ENCODE measurements around the gene SGSM2. TPM values are rescaled to one million over a fixed set of nuclear protein-coding genes. Genes with fewer than 3 reads are reported as not detected.

SGSM2 gene
- total RNA-seq, 4 donors from 2014 or later = 31.5 to 93.3 (median 63.7) TPM

DNA sequence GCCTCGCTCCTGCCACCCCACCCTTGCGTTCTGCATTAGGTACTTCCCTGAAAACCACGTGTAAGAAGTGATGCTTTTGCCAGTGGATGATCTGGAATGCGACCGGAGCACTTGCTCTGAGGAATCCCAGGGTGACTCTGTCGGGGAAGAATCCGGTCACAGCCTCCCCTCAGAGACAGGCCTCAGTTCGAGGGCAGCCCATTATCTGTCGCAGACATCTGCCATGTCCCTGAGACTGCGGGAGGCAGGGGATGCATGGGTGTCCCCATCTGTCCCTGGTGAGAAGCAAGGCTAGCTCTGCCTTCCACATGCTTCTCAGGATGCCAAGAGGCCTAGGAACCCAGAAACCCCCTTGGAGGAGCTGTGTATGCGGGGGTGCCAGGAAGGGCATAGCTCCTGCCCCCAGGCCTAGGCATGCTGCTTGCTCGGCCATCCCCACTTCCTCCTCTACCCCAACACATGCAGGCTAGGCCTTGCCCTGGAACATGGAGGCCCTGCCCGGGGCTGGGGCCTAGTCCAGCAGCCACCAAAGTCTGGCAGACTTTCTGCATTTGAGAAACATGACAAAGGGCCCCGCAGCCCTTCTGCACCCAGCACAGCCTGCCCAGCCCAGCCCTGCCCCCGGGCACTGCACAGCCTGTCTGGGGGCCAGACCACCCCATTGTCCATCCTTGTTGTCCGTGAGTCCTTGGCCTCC is 43.1 kb downstream of the SGSM2 start:
- Histone ChIP-seq H3K9me3 (no peaks in the 10 kb centered on the region), H3K4me1 (peaks cover 0 to 32% (median 3%) of the 10 kb centered on the region in 4 donors), H3K27ac (peak overlapping the region in 2 of 4 donors; percentile 5 to 34), H3K4me3 (no peak overlapping the region), H3K36me3 (peaks cover 0 to 70% (median 12%) of the 10 kb centered on the region in 3 donors), H3K27me3 (no peaks in the 10 kb centered on the region)
- DNase-seq (ENCODE audit: low spot score in 2 of 2) = no peak
- 61 to 81% methylated on average over 8 to 16 of the region's 16 CpGs for WGBS, 2 donors
- TF ChIP-seq, protein P1, sequence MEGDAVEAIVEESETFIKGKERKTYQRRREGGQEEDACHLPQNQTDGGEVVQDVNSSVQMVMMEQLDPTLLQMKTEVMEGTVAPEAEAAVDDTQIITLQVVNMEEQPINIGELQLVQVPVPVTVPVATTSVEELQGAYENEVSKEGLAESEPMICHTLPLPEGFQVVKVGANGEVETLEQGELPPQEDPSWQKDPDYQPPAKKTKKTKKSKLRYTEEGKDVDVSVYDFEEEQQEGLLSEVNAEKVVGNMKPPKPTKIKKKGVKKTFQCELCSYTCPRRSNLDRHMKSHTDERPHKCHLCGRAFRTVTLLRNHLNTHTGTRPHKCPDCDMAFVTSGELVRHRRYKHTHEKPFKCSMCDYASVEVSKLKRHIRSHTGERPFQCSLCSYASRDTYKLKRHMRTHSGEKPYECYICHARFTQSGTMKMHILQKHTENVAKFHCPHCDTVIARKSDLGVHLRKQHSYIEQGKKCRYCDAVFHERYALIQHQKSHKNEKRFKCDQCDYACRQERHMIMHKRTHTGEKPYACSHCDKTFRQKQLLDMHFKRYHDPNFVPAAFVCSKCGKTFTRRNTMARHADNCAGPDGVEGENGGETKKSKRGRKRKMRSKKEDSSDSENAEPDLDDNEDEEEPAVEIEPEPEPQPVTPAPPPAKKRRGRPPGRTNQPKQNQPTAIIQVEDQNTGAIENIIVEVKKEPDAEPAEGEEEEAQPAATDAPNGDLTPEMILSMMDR (IDR thresholded peaks at IDR 0.05) = no peak
- TF ChIP-seq EP300 (IDR thresholded peaks at IDR 0.05) (no peak), POLR2A (IDR thresholded peaks at IDR 0.05) (no peak)

DNA sequence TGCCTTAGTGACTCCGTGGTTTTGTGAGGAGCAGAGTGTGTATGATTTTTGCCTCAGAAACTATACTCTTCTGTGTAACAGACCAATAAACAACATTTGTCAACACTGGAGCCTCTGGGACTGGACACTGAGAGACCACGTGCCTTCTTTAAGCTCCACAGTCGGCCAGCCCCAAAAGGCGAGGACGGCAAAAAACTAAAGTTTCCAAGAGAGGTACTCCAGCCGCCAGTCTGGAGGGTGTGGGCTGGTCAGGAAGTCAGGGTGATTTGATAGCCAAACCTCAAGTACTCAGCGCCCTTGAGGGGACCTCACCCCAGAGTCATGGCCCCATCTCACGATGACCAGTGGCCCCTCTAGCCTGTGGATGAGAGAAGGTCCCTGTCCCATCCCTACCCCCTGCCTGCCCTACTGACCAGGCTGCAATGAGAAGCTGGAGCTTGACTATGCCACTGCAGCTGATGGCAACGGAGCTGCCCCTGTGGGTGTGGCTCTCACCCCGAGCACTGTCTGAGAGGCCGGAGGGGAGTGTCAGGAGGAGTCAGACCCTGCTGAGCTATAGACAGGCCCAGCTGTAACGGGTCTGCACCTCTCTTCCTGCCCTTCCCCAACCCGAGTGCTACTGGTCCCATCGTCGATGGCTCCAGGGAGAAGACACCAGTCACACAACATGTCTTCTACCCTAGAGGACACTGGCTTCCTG is 43.8 kb downstream of the SGSM2 start:
- peaks cover 0 to 39% (median 3%) of the 10 kb centered on the region in 4 donors for H3K4me1 ChIP-seq
- TF ChIP-seq, protein P1 (IDR thresholded peaks at IDR 0.05) = no peak
- no peak for TF ChIP-seq EP300 (IDR thresholded peaks at IDR 0.05)
- TF ChIP-seq POLR2A (IDR thresholded peaks at IDR 0.05) = no peak
- H3K27ac ChIP-seq = peak overlapping the region in 1 of 4 donors; percentile 34
- DNase-seq (ENCODE audit: low spot score in 2 of 2) = no peak
- peaks cover 0 to 70% (median 5%) of the 10 kb centered on the region in 3 donors for H3K36me3 ChIP-seq
- H3K27me3 ChIP-seq = no peaks in the 10 kb centered on the region
- H3K9me3 ChIP-seq = no peaks in the 10 kb centered on the region
- 60 to 67% methylated on average over 11 to 15 of the region's 15 CpGs for whole genome bisulfite sequencing, 2 donors
- no peak overlapping the region for H3K4me3 ChIP-seq

DNA sequence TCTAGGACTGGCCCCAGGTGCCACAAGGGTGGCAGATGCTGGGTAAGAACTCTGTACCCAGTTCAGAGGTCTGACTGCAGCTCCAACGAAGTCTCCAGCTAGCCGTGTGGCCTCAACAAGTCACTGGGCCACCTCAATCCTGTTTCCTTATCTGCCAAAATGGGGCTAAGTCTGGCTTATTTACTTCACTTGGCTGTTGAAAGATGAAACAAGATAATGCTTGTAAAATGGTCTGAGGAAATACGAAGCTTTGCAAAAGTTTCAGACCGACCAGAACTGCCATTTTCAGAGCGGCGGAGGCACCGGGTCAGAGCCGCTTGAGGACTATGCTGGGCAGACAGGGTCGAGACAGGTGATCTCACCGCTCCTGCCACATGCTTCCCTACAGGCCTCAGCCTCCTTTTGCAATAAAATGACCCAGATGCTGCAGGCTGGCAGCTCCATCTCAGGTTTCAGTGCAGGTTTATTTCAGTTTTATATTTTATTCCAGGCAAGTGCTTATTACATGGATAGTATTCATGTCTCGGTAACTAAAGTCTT is 46.4 kb downstream of the SGSM2 start:
- Histone ChIP-seq H3K27ac (peak overlapping the region in 2 of 4 donors; percentile 64 to 75), H3K4me3 (no peak overlapping the region), H3K36me3 (peaks cover 4 to 69% (median 5%) of the 10 kb centered on the region in 3 donors), H3K9me3 (no peaks in the 10 kb centered on the region), H3K27me3 (no peaks in the 10 kb centered on the region), H3K4me1 (peaks cover 0 to 46% (median 3%) of the 10 kb centered on the region in 4 donors)
- no peak for DNase-seq (ENCODE audit: low spot score in 2 of 2)
- TF ChIP-seq EP300 (IDR thresholded peaks at IDR 0.05) (no peak), POLR2A (IDR thresholded peaks at IDR 0.05) (no peak)
- WGBS, 2 donors = 82 to 90% methylated on average over 11 of the region's 11 CpGs

DNA sequence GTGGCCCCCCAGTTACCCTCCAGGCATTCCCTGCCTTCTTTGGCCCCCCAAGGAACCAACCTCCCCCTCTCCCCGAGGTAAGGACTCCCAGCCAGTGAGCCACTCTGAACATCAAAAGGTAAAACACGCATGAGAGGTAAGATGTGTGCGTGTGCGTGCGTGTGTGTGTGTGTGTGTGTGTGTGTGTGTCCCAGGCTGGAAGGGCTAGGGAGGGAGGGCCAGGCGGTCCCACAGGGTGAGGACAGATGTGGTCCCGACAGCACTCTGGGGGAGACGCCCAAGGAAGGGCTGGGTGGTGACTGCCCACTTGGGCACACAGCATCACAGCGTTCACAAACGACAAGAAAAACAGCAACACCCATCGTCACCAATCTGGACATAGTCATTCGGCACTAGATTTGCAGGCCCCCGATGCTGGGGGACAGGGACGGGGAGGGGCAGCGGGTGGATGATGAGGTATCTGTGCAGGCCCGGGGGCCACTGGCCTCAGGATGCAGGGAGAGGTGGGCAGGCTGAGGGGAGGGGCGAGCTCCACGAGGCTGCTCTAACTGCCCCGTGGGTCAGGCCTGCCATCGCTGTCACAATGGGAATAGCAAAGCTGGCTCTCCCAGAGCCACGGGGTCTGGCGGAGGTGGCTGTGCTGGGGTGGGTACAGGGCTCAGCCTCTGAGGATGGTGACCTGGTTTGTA is 47.3 kb downstream of the SGSM2 start:
- Histone ChIP-seq H3K9me3 (no peaks in the 10 kb centered on the region), H3K27ac (peak overlapping the region in 3 of 4 donors; percentile 5 to 55 (median 30)), H3K4me1 (peaks cover 0 to 50% (median 4%) of the 10 kb centered on the region in 4 donors), H3K36me3 (peaks cover under 1 to 60% (median 4%) of the 10 kb centered on the region in 3 donors), H3K27me3 (no peaks in the 10 kb centered on the region), H3K4me3 (no peak overlapping the region)
- no peak for DNase-seq (ENCODE audit: low spot score in 2 of 2)
- 59 to 65% methylated on average over 20 to 22 of the region's 22 CpGs for WGBS, 2 donors
- no peak for TF ChIP-seq POLR2A (IDR thresholded peaks at IDR 0.05)
- TF ChIP-seq, protein P1 (IDR thresholded peaks at IDR 0.05) = no peak
- TF ChIP-seq EP300 (IDR thresholded peaks at IDR 0.05) = no peak

All from tibial nerve (tissue), 4 donors.